ENCODE measurements around the gene DTD2. TPM values are rescaled to one million over a fixed set of nuclear protein-coding genes. Genes with fewer than 3 reads are reported as not detected.

DTD2 gene
- total RNA-seq, result 19.8 and 21.3 TPM in 2 replicates

DNA sequence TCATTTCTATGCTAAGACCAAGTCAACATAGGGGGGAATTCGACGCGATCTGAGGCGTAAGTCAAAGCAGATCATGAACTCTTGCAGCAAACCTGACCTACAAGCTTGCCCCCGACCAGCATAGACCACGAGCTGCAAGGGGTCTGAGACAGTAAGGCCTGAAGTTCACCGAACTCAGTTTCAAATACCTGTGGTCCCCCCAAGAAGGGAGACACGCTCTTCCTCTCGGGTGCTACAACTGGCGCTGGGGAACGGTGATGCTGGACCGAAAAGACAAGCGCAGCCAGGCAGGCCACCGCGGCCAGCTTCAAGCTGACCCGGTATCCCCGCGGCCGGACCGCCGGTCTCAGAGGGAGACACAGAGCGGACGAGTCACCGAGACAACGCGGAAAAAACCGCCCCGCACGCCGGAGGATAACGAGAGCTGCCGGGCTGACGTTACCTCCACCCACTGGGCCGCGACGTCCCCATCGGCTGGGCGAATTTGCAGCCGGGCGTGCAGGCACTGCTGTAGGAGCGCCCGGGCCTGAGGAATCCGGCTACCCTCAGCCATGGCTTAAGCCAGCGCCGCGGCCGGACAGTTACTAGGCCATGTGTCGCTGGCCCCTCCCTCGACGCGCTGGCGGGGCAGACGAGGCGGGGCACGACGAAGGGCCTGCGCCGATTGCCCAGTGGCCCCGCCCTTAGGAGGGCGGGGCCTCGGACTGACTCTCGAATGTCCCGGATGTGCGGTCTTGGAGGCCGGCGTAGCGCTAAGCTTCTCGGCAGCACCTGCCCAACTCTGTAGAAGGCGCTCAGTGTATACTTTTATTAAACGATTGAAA is at the start of gene DTD2:
TSS of gene DTD2 (minus strand) at position 666 of the 824 bp plus-strand sequence. CDS start at position 553, 113 bp downstream.
- intact Hi-C loops (cut with micrococcal nuclease), result loop anchor here (1.0 to 5.0 kb wide), 9 partner anchors 32 to 795 kb away; partner anchors contain the start of genes ARHGAP5, HEATR5A, NUBPL and RNU6-8
- DNase-seq (peak; percentile 82), ATAC-seq (ENCODE audit: low read depth) (peak; percentile 98)
- H3K4me3 Mint-ChIP-seq, result peak within 1 kb of the TSS; percentile 99
- H3K9me3 Mint-ChIP-seq, result no peaks in the 10 kb centered on the region
- no peaks in the 10 kb centered on the region for H3K27me3 Mint-ChIP-seq
- ChIA-PET POLR2A (interaction anchor here (0.5 to 2.2 kb wide), 17 partner anchors 22 to 835 kb away, joined by 3 to 22 read pairs (median 4); partner anchors contain the start of genes GPR33, HEATR5A, HECTD1 and NUBPL), CTCF (interaction anchor here (1.2 to 2.0 kb wide), 2 partner anchors 617 to 797 kb away, joined by 3 to 8 read pairs; no protein-coding TSS in a partner anchor)
- TF ChIP-seq, protein P1, sequence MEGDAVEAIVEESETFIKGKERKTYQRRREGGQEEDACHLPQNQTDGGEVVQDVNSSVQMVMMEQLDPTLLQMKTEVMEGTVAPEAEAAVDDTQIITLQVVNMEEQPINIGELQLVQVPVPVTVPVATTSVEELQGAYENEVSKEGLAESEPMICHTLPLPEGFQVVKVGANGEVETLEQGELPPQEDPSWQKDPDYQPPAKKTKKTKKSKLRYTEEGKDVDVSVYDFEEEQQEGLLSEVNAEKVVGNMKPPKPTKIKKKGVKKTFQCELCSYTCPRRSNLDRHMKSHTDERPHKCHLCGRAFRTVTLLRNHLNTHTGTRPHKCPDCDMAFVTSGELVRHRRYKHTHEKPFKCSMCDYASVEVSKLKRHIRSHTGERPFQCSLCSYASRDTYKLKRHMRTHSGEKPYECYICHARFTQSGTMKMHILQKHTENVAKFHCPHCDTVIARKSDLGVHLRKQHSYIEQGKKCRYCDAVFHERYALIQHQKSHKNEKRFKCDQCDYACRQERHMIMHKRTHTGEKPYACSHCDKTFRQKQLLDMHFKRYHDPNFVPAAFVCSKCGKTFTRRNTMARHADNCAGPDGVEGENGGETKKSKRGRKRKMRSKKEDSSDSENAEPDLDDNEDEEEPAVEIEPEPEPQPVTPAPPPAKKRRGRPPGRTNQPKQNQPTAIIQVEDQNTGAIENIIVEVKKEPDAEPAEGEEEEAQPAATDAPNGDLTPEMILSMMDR (IDR thresholded peaks at IDR 0.05), result no peak
- peaks cover 31% of the 10 kb centered on the region for H3K4me1 Mint-ChIP-seq
- H3K36me3 Mint-ChIP-seq (ENCODE audit: low read depth), result peaks cover 9% of the 10 kb centered on the region
- H3K27ac Mint-ChIP-seq, result peak within 1 kb of the TSS; percentile 96

DNA sequence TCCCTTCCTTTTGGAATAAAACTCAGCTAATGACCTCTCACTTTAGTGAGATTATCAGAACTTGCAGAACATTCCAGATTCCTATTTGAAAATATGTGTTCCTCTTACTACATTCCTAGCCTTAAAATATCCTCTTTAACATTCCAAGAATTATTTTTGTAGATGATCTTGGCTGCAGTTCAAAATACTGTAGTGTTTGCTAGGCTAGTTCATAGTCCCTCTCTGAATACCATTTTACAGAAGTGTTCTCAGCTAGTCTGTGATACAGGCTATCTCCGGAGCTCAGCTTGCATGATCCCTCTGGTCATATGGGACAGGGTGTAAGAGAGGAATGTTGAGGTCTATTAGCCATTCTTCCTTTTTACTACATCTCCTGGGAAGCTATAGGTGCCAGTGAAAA is 48.1 kb upstream of the DTD2 start:
- Mint-ChIP-seq H3K4me1 (no peaks in the 10 kb centered on the region), H3K4me3 (no peak overlapping the region), H3K27ac (no peak overlapping the region), H3K36me3 (ENCODE audit: low read depth) (no peaks in the 10 kb centered on the region), H3K27me3 (no peaks in the 10 kb centered on the region), H3K9me3 (no peaks in the 10 kb centered on the region)
- intact Hi-C loops (cut with micrococcal nuclease), result no loop called here
- ChIA-PET CTCF (interaction anchor here (1.6 kb wide), 1 partner anchor 749 kb away, joined by 7 read pairs; no protein-coding TSS in a partner anchor), POLR2A (no interaction called here)
- TF ChIP-seq, protein P1 (IDR thresholded peaks at IDR 0.05), result no peak
- ATAC-seq (ENCODE audit: low read depth), result no peak
- DNase-seq, result no peak

DNA sequence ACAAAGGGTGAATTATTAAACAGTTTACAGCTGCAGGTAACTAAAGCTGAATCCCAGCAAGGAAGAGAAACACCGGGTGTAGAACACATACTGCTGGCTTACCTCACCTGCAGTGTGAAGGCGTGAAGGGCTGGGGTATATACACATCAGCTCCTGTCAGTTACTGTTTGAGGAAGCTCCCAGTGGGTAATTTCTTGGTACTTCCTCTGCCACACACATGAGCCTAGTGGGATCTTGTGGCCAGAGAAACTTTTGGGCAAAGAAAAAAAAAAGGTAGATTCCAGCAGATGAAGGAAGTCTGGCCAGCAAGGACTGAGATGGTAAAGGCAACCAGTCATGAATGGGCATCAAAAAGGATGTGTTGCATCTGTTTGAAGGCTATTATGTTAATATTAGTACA is 44.6 kb upstream of the DTD2 start:
- POLR2A ChIA-PET, result no interaction called here

DNA sequence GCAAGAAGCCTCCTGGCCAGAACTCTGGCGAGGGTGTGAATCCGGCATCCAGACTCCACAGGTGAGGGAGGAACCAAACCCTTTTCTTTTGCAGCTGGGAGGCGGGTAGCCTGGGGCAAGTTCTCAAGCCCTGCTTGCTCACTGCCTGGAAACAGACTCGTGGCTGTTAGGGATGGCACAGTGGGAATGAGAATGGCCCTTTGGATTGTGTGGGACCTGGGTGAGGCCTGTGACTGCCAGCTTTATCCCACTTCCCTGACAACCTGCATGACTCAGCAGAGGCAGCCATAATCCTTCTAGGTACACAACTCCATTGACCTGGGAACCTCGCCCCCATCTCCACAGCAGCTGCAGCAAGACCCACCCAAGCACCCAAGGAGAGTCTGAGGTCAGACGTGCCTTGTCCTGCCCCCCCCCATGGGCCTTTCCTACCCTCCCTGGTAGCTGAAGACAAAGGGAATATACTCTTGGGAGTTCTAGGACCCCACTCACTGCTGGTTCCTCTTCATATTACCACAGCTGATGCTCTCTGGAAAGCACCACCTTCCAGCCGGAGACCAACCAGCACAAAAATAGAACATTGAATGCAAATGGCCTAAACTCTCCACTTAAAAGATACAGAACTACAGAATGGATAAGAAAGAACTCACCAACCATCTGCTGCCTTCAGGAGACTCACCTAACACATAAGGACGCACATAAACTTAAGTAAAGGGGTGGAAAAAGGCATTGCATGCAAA is 35.6 kb upstream of the DTD2 start:
- TF ChIP-seq, protein P1 (IDR thresholded peaks at IDR 0.05), result no peak
- CTCF ChIA-PET, result no interaction called here
- H3K9me3 Mint-ChIP-seq, result peaks cover 2% of the 10 kb centered on the region

More for the DNA sequence above, 44.6 kb upstream of the DTD2 start:
- ATAC-seq (ENCODE audit: low read depth) (no peak), DNase-seq (no peak)
- H3K4me1 Mint-ChIP-seq, result no peaks in the 10 kb centered on the region
- CTCF ChIA-PET, result no interaction called here
- no peak overlapping the region for H3K27ac Mint-ChIP-seq
- TF ChIP-seq, protein P1 (IDR thresholded peaks at IDR 0.05), result no peak
- no peaks in the 10 kb centered on the region for H3K36me3 Mint-ChIP-seq (ENCODE audit: low read depth)
- intact Hi-C loops (cut with micrococcal nuclease), result no loop called here
- no peak overlapping the region for H3K4me3 Mint-ChIP-seq
- H3K27me3 Mint-ChIP-seq, result no peaks in the 10 kb centered on the region
- H3K9me3 Mint-ChIP-seq, result peaks cover 3% of the 10 kb centered on the region

More for the DNA sequence above, 35.6 kb upstream of the DTD2 start:
- H3K36me3 Mint-ChIP-seq (ENCODE audit: low read depth), result no peaks in the 10 kb centered on the region
- POLR2A ChIA-PET, result interaction anchor here (0.6 to 1.9 kb wide), 3 partner anchors 12 to 1635 kb away, joined by 3 to 5 read pairs (median 4); partner anchors contain the start of gene DTD2
- H3K27me3 Mint-ChIP-seq, result no peaks in the 10 kb centered on the region
- DNase-seq (no peak), ATAC-seq (ENCODE audit: low read depth) (peak; percentile 26)
- H3K27ac Mint-ChIP-seq, result peak overlapping the region; percentile 69
- intact Hi-C loops (cut with micrococcal nuclease), result no loop called here
- H3K4me3 Mint-ChIP-seq, result peak overlapping the region; percentile 69
- peaks cover 59% of the 10 kb centered on the region for H3K4me1 Mint-ChIP-seq
